Measurements from ENCODE around the gene ANGEL1.

DNA sequence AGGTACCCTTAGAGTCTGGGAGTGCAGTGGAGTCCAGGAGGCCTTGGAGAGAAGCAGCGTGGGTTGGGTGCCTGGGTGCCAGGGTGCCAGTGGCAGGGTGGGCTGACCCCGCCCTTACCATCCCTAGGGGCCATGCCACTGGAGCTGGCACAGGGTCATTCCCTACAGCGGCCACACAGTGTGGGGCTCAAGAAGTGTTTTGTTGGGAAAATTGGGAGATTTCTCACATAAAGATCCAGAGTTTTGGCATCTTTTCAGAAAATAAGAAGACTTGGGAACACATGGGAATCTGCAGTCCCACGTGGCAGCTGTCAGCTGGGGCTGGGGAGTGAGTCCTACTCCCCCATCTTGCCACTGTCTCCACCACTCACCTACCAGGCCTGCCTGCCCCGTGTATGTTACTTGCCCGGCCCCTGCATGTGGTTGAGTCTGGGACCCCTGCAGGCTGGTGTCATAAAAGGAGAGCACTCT, 47.2 kb downstream of the ANGEL1 start:
- TF ChIP-seq POLR2A (IDR thresholded peaks at IDR 0.05; ENCODE audit: low read depth, low read length) (no peak), POLR2AphosphoS5 (IDR thresholded peaks at IDR 0.05; ENCODE audit: low read depth, low read length) (no peak)
